A549 (cell line): ENCODE results near the gene MAN2B2. TPM values are rescaled to one million over a fixed set of nuclear protein-coding genes. Genes with fewer than 3 reads are reported as not detected.

Experiments used
- ATAC-seq, 2 experiments: fragments of 200-7000 bp in 1 of 2; fragments of >200 bp in 1 of 2; cut with Nextera tagmentation in 1 of 2; cut with Tn5 transposase in 1 of 2; 3 replicates each; pipeline versions ENCODE4 v1.8.0 to v1.9.1; 2018 to 2020; ENCODE audit warnings: mild to moderate bottlenecking in 1 of 2, moderate library complexity in 1 of 2
- CTCF ChIA-PET: fragments of 300-600 bp; sonication (Branson Sonifier 250); formaldehyde crosslinking; extraction: SDS; loops from one replicate; lab custom pipeline; 2021; ENCODE audit warnings: antibody characterized with exemption, inconsistent platforms; lab: Yijun Ruan, JAX
- POLR2A ChIA-PET: fragments of 350-600 bp; formaldehyde crosslinking; extraction: SDS; loops from one replicate; lab custom pipeline; 2021; ENCODE audit warnings: antibody characterized with exemption, inconsistent platforms; lab: Yijun Ruan, JAX
- DNase-seq, 2 experiments: peaks; one replicate each; pipeline versions ENCODE4 v3.0.0 to v3.0.0-alpha.2; 2011 to 2016; ENCODE audit warnings: low read depth in 1 of 2, low spot score in 1 of 2
- FAIRE-seq: peaks from 2 replicates; lab custom pipeline; 2011; peaks lifted over from hg19 to GRCh38; lab: Jason Lieb, UNC
- H3K27ac ChIP-seq, 2 experiments: fragments of >200 bp; sonication (Bioruptor Twin); formaldehyde crosslinking; 3 replicates each; pipeline ENCODE4 v1.5.1; 2016 to 2017
- H3K4me1 ChIP-seq: fragments of >200 bp; sonication (Bioruptor Twin); formaldehyde crosslinking; 3 replicates; pipeline ENCODE4 v1.6.1; 2016
- H3K4me2 ChIP-seq: fragments of >200 bp; sonication (Bioruptor Twin); formaldehyde crosslinking; 3 replicates; pipeline ENCODE4 v1.6.1; 2016
- H3K4me3 ChIP-seq: fragments of >200 bp; sonication (Bioruptor Twin); formaldehyde crosslinking; 3 replicates; pipeline ENCODE4 v1.5.1; 2016
- H3K9me3 ChIP-seq: fragments of >200 bp; sonication (Bioruptor Twin); formaldehyde crosslinking; 3 replicates; pipeline ENCODE4 v1.6.1; 2016
- BCL3 ChIP-seq: fragments of >200 bp; sonication (Bioruptor Twin); formaldehyde crosslinking; IDR thresholded peaks from 3 replicates; pipeline ENCODE4 v1.6.1; 2016
- CBX2 ChIP-seq: fragments of 200-600 bp; sonication (generic); IDR thresholded peaks from 2 replicates; pipeline ENCODE4 v1.6.1; 2016; ENCODE audit warnings: low read depth, mild to moderate bottlenecking, borderline replicate concordance
- CHD4 ChIP-seq: fragments of 200-600 bp; sonication (generic); IDR thresholded peaks from 2 replicates; pipeline ENCODE4 v1.6.1; 2016; ENCODE audit warnings: antibody characterized with exemption, mild to moderate bottlenecking, borderline replicate concordance
- E2F6 ChIP-seq: IDR thresholded peaks from 2 replicates; pipeline ENCODE4 v1.6.1; 2012; ENCODE audit warnings: low read depth, borderline replicate concordance
- EHF ChIP-seq: fragments of 250-450 bp; sonication (Bioruptor Pico); IDR thresholded peaks from 2 replicates; pipeline ENCODE4 v1.5.0; 2020; ENCODE audit warnings: mild to moderate bottlenecking
- ESRRA ChIP-seq: fragments of 150-350 bp; IDR thresholded peaks from 2 replicates; pipeline ENCODE4 v1.6.1; 2014; ENCODE audit warnings: mild to moderate bottlenecking, low read length, borderline replicate concordance
- FOSB ChIP-seq: fragments of 250-450 bp; sonication (Bioruptor Pico); IDR thresholded peaks from 2 replicates; pipeline ENCODE4 v1.5.0; 2020; ENCODE audit warnings: mild to moderate bottlenecking, moderate library complexity
- FOSL2 ChIP-seq, 2 experiments: fragments of 450-650 bp in 1 of 2; fragments of >200 bp in 1 of 2; sonication (Bioruptor Twin) in 1 of 2; formaldehyde crosslinking; IDR thresholded peaks; 2 replicates each; pipeline versions ENCODE4 v1.5.0 to v1.6.1; 2016 to 2020; ENCODE audit warnings: mild to moderate bottlenecking in 1 of 2, moderate library complexity in 1 of 2
- GATA3 ChIP-seq: IDR thresholded peaks from 2 replicates; pipeline ENCODE4 v1.6.1; 2012; ENCODE audit warnings: borderline replicate concordance
- HDAC2 ChIP-seq: fragments of 200-600 bp; sonication (generic); IDR thresholded peaks from 2 replicates; pipeline ENCODE4 v1.6.1; 2016
- JUN ChIP-seq, 2 experiments: fragments of >200 bp; sonication (Bioruptor Twin); formaldehyde crosslinking; IDR thresholded peaks; 2 replicates in 1 of 2; 3 replicates in 1 of 2; pipeline ENCODE4 v1.6.1; 2016 to 2017
- JUNB ChIP-seq: fragments of >200 bp; sonication (Bioruptor Twin); formaldehyde crosslinking; IDR thresholded peaks from 2 replicates; pipeline ENCODE4 v1.6.1; 2016
- KDM1A ChIP-seq: fragments of 200-600 bp; sonication (generic); IDR thresholded peaks from 2 replicates; pipeline ENCODE4 v1.6.1; 2016; ENCODE audit warnings: low read depth, mild to moderate bottlenecking
- MAFK ChIP-seq: fragments of 450-650 bp; IDR thresholded peaks from 2 replicates; pipeline ENCODE4 v1.6.1; 2014; ENCODE audit not compliant: partially characterized antibody
- MAZ ChIP-seq: fragments of 150-350 bp; IDR thresholded peaks from 2 replicates; pipeline ENCODE4 v1.6.1; 2014; ENCODE audit warnings: antibody characterized with exemption, low read depth, low read length, borderline replicate concordance
- MYC ChIP-seq: IDR thresholded peaks from 2 replicates; pipeline ENCODE4 v1.6.1; 2012; ENCODE audit warnings: mild to moderate bottlenecking, inconsistent platforms, low read length, improper control_type of control experiment, borderline replicate concordance
- NPAS2 ChIP-seq: fragments of 250-450 bp; sonication (Bioruptor Pico); IDR thresholded peaks from 2 replicates; pipeline ENCODE4 v1.8.0; 2022; ENCODE audit warnings: mild to moderate bottlenecking, moderate library complexity, borderline replicate concordance
- PBX3 ChIP-seq: IDR thresholded peaks from 2 replicates; pipeline ENCODE4 v1.6.1; 2012
- PHF8 ChIP-seq: fragments of 200-600 bp; sonication (generic); IDR thresholded peaks from 2 replicates; pipeline ENCODE4 v1.6.1; 2016; ENCODE audit warnings: low read depth, mild to moderate bottlenecking, antibody characterized with exemption, moderate library complexity, borderline replicate concordance
- POLR2AphosphoS2 ChIP-seq: conservative IDR thresholded peaks from 2 replicates; pipeline ENCODE4 v1.6.1; 2012; ENCODE audit warnings: low read length, improper control_type of control experiment, inconsistent platforms
- RAD21 ChIP-seq, 2 experiments: fragments of >200 bp in 1 of 2; sonication (Bioruptor Twin) in 1 of 2; formaldehyde crosslinking in 1 of 2; IDR thresholded peaks in 1 of 2; conservative IDR thresholded peaks in 1 of 2; 2 replicates in 1 of 2; 3 replicates in 1 of 2; pipeline ENCODE4 v1.6.1; 2012 to 2018; ENCODE audit warnings: inconsistent platforms in 1 of 2
- TP53 ChIP-seq: fragments of 250-450 bp; sonication (Bioruptor Pico); IDR thresholded peaks from 2 replicates; pipeline ENCODE4 v1.5.0; 2021; ENCODE audit warnings: mild to moderate bottlenecking, moderate library complexity
- ZC3H11A ChIP-seq: fragments of 450-650 bp; IDR thresholded peaks from 2 replicates; pipeline ENCODE4 v1.6.1; 2014; ENCODE audit warnings: antibody characterized with exemption, mild to moderate bottlenecking
- ZNF302 ChIP-seq: fragments of 250-450 bp; sonication (Bioruptor Pico); IDR thresholded peaks from 2 replicates; pipeline ENCODE4 v1.9.0; 2021; ENCODE audit warnings: inconsistent platforms, mild to moderate bottlenecking, moderate library complexity
- WGBS: methylation state at CpG from one replicate; pipeline ENCODE4 v1.1.6; 2017; ENCODE audit errors: missing lambda C conversion rate; 5-methylcytosine and 5-hydroxymethylcytosine counted together
- polyA plus RNA-seq, 4 experiments: library from polyadenylated mRNA; depleted of rRNA in 3 of 4; stranded (reverse); fragments of >200 nt; fragmentation: RNase III in 1 of 4; extraction: RNeasy Plus Mini Kit Qiagen cat#74134 plus additional on column Dnase treatment in 1 of 4; gene quantifications; 2 replicates in 3 of 4; 3 replicates in 1 of 4; pipeline ENCODE4 v1.2.3, GENCODE V29; 2011 to 2017

Gene MAN2B2
- polyA plus RNA-seq, 2 of the 4 experiments (the other 2 are of a cell fraction): 6.3 to 8.4 TPM

GRCh38 chr4:6549890-6550620 lies 24.9 kb upstream of the MAN2B2 start:
- ChIA-PET POLR2A (no interaction called here), CTCF (interaction anchor here (0.7 to 5.3 kb wide), 9 partner anchors 11 to 219 kb away, joined by 3 to 29 read pairs (median 6); no protein-coding TSS in a partner anchor)
- no peak overlapping the region for H3K4me3 ChIP-seq
- no peak for FAIRE-seq
- H3K27ac ChIP-seq: no peak overlapping the region
- TF ChIP-seq PBX3 (no peak), MAZ (no peak), MAFK (no peak), BCL3 (no peak), HDAC2 (no peak), E2F6 (no peak), POLR2AphosphoS2 (no peak), JUN (IDR thresholded peaks at IDR 0.05) (no peak), ZNF302 (CRISPR knock-in tag) (no peak), CHD4 (no peak), RAD21 (conservative IDR thresholded peaks at IDR 0.05 in 1 of 2, IDR thresholded peaks at IDR 0.05 in 1 of 2) (no peak), ESRRA (no peak), ZC3H11A (no peak), CBX2 (no peak), MYC (no peak), FOSB (CRISPR knock-in tag) (no peak)
- no peak for DNase-seq
- H3K9me3 ChIP-seq: peaks cover 11% of the 10 kb centered on the region; the same call in 2 of the 3 replicates
- peak in 1 of 2 experiments; percentile 28; a peak in 1 of 6 replicates for ATAC-seq
- 13% methylated on average over 13 of the region's 13 CpGs for whole genome bisulfite sequencing
- H3K4me1 ChIP-seq: no peaks in the 10 kb centered on the region
- no peak overlapping the region for H3K4me2 ChIP-seq

DNA sequence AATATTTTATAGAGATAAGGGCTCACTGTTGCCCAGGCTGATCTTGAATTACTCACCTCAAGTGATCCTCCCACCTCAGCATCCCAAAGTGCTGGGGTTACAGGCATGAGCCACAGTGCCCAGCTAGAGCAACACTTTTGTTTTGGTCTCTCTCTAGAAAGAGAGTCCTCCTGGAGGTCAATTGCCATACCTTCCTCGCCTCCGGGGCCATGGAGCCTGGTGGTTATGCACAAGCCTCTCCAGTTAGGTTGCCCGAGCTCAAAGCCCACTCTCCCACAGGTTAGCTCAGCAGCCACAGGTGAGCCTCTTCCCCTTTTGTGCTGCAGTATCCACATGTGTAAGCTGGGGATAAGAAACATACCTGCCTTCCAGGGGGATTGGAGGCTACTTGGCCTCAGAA lies 24.2 kb upstream of the MAN2B2 start:
- H3K4me3 ChIP-seq: no peak overlapping the region
- H3K4me1 ChIP-seq: no peaks in the 10 kb centered on the region
- POLR2A ChIA-PET: no interaction called here
- FAIRE-seq (no peak), DNase-seq (no peak), ATAC-seq (no peak)
- no peak overlapping the region for H3K4me2 ChIP-seq
- H3K9me3 ChIP-seq: peaks cover 11% of the 10 kb centered on the region; the same call in 2 of the 3 replicates
- WGBS: no CpG with 5 or more reads among the region's 3 CpGs
- TF ChIP-seq GATA3: no peak
- no peak for TF ChIP-seq JUNB
- H3K27ac ChIP-seq: no peak overlapping the region
- CTCF ChIA-PET: interaction anchor here (0.9 to 5.3 kb wide), 4 partner anchors 10 to 219 kb away, joined by 3 to 28 read pairs (median 6); no protein-coding TSS in a partner anchor

GRCh38 chr4:6551660-6552059 lies 23.3 kb upstream of the MAN2B2 start:
- WGBS: 90% methylated on average over 2 of the region's 2 CpGs
- Histone ChIP-seq H3K9me3 (peaks cover 11% of the 10 kb centered on the region; the same call in 2 of the 3 replicates), H3K27ac (no peak overlapping the region), H3K4me1 (no peaks in the 10 kb centered on the region), H3K4me2 (no peak overlapping the region), H3K4me3 (no peak overlapping the region)
- DNase-seq (no peak), ATAC-seq (no peak), FAIRE-seq (no peak)
- CTCF ChIA-PET: interaction anchor here (0.8 to 1.5 kb wide), 2 partner anchors 113 to 220 kb away, joined by 4 read pairs; no protein-coding TSS in a partner anchor
- POLR2A ChIA-PET: no interaction called here
- no peak for TF ChIP-seq KDM1A
- TF ChIP-seq JUNB: no peak
- TF ChIP-seq FOSL2 (IDR thresholded peaks at IDR 0.05): no peak
- TF ChIP-seq FOSL2 (CRISPR knock-in tag; IDR thresholded peaks at IDR 0.05): no peak
- TF ChIP-seq FOSB (CRISPR knock-in tag): no peak
- no peak for TF ChIP-seq NPAS2 (CRISPR knock-in tag)
- no peak for TF ChIP-seq BCL3
- TF ChIP-seq PHF8: no peak
- no peak for TF ChIP-seq EHF (CRISPR knock-in tag)
- no peak for TF ChIP-seq ESRRA
- no peak for TF ChIP-seq CHD4
- TF ChIP-seq TP53 (CRISPR knock-in tag): no peak
- no peak for TF ChIP-seq RAD21 (conservative IDR thresholded peaks at IDR 0.05 in 1 of 2, IDR thresholded peaks at IDR 0.05 in 1 of 2)
- no peak for TF ChIP-seq E2F6
